Mesodermal cell (in vitro differentiated cells): Measurements from ENCODE around the gene SLCO2A1.

Experiments used
- H3K27ac ChIP-seq: 2 replicates; pipeline ENCODE4 v1.7.0; 2013; ENCODE audit warnings: mild to moderate bottlenecking, low read depth, low read length, moderate library complexity; ENCODE audit not compliant: severe bottlenecking
- H3K36me3 ChIP-seq: 2 replicates; pipeline ENCODE4 v1.7.1; 2013; ENCODE audit warnings: mild to moderate bottlenecking, low read length, moderate library complexity; ENCODE audit not compliant: control insufficient read depth, insufficient read depth
- H3K4me1 ChIP-seq: one replicate; pipeline ENCODE4 v1.7.1; 2013; ENCODE audit warnings: mild to moderate bottlenecking, low read length; ENCODE audit not compliant: insufficient read depth, control insufficient read depth, poor library complexity, severe bottlenecking
- H3K4me3 ChIP-seq: 2 replicates; pipeline ENCODE4 v1.7.0; 2013; ENCODE audit warnings: low read length, control low read depth, mild to moderate bottlenecking; ENCODE audit not compliant: insufficient read depth, poor library complexity, severe bottlenecking; ENCODE audit errors: extremely low read depth
- H3K9me3 ChIP-seq: 2 replicates; pipeline ENCODE4 v1.7.1; 2013; ENCODE audit warnings: mild to moderate bottlenecking, low read length, moderate library complexity; ENCODE audit not compliant: control insufficient read depth
- WGBS, 2 experiments: methylation state at CpG; one replicate each; pipeline ENCODE4 v1.1.5; 2013; ENCODE audit warnings: missing lambda C conversion rate in 2 of 2; ENCODE audit not compliant: insufficient coverage in 2 of 2; 5-methylcytosine and 5-hydroxymethylcytosine counted together

The SLCO2A1 gene

DNA sequence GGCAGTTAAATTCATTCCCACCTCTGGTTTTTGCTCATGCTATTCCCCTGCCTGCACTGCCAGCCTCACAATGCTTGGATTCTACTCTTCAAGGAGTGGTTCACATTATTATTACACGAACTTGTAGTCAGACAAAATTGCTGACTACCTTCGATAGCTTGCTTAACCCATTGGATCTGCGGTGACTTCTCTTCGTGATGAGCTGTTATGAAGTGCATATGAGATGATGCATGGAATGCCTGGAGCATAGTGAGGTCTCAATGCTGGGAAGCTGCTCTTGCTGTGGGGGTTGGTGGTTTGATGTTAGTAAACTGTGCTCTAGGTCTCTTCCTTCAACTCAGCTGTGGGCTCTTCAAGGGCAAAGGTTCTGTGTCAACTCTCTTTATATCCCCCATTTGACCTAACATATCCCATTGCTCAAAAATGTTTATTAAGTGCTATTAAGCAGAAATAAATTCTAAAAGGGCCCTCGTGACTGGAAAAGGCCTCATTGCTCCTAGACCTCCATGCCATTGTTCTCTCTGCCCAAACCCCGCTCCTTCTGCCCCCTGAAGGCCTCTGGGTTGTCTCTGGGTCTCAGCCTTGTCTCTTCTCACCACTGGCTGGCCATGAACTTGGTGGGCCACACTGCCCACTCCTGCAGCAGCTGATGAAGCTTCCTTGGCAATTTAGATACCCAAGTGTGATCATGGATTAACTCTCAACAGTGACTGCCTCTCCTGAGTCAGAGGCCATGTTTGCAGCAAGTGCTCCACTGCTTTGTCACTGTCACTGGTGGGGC is 4.5 kb upstream of the SLCO2A1 start:
- H3K4me1 ChIP-seq = peaks cover 8% of the 10 kb centered on the region
- no peaks in the 10 kb centered on the region for H3K9me3 ChIP-seq
- H3K36me3 ChIP-seq = no peaks in the 10 kb centered on the region
- no peak overlapping the region for H3K27ac ChIP-seq
- 95 to 100% methylated on average over 6 of the region's 6 CpGs for WGBS, 2 experiments
- no peak overlapping the region for H3K4me3 ChIP-seq

DNA sequence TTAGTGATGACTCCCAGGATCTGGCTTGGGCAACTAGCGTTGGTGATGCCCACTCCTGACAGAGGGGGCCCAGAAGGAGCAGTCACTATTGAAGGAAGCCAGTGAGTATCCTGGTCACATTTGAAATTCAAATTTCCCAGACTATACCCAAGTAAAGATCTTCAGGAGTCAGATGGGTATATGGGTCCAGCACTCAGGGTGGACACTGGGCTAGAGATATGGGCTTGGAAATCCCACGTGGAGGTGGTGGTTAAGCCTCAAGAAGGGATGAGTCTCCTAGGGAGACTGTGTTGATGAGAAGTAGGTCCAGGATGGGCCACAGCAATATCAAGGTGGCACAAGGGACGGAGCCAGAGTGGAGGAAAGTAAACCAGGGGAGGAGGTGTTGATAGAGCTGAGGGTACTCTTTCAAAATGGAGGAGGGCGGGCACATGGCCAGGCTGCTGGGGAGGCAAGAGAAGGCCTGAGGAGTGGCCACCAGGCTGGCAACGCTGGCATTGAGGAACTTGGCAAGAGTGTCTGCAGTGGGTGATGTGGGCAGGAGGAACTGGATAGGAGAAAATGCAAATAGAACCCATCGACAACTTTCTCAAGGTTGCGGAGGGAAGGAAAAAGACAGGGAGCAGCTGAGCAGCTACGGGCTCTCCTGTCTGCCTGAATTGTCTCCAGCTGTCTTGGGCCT is 3.7 kb upstream of the SLCO2A1 start:
- Histone ChIP-seq H3K9me3 (no peaks in the 10 kb centered on the region), H3K4me1 (peaks cover 13% of the 10 kb centered on the region), H3K4me3 (no peak overlapping the region), H3K36me3 (no peaks in the 10 kb centered on the region), H3K27ac (no peak overlapping the region)
- WGBS, 2 experiments = 87 to 89% methylated on average over 7 to 8 of the region's 8 CpGs

- Histone ChIP-seq H3K27ac (no peak overlapping the region), H3K4me1 (peaks cover 13% of the 10 kb centered on the region), H3K36me3 (no peaks in the 10 kb centered on the region), H3K9me3 (no peaks in the 10 kb centered on the region), H3K4me3 (no peak overlapping the region)
- WGBS, 2 experiments = 92 to 100% methylated on average over 4 of the region's 4 CpGs
These were observed 1.7 kb upstream of the SLCO2A1 start for GRCh38 chr3:134031348-134031915.

GRCh38 chr3:134030379-134031347 is 938 bp upstream of the SLCO2A1 start:
- no peak overlapping the region for H3K27ac ChIP-seq

GRCh38 chr3:134029256-134029733 is 430 bp downstream of the SLCO2A1 start:
- Histone ChIP-seq H3K27ac (no peak overlapping the region), H3K36me3 (no peaks in the 10 kb centered on the region), H3K9me3 (no peaks in the 10 kb centered on the region), H3K4me1 (peaks cover 7% of the 10 kb centered on the region), H3K4me3 (peak overlapping the region; percentile 54)
- 0 to 1% methylated on average over 30 to 32 of the region's 43 CpGs for WGBS, 2 experiments

More at GRCh38 chr3:134030379-134031347, 938 bp upstream of the SLCO2A1 start:
- Histone ChIP-seq H3K4me1 (peaks cover 7% of the 10 kb centered on the region), H3K9me3 (no peaks in the 10 kb centered on the region), H3K4me3 (peak overlapping the region; percentile 54), H3K36me3 (no peaks in the 10 kb centered on the region)
- 48 to 50% methylated on average over 11 to 12 of the region's 16 CpGs for WGBS, 2 experiments

DNA sequence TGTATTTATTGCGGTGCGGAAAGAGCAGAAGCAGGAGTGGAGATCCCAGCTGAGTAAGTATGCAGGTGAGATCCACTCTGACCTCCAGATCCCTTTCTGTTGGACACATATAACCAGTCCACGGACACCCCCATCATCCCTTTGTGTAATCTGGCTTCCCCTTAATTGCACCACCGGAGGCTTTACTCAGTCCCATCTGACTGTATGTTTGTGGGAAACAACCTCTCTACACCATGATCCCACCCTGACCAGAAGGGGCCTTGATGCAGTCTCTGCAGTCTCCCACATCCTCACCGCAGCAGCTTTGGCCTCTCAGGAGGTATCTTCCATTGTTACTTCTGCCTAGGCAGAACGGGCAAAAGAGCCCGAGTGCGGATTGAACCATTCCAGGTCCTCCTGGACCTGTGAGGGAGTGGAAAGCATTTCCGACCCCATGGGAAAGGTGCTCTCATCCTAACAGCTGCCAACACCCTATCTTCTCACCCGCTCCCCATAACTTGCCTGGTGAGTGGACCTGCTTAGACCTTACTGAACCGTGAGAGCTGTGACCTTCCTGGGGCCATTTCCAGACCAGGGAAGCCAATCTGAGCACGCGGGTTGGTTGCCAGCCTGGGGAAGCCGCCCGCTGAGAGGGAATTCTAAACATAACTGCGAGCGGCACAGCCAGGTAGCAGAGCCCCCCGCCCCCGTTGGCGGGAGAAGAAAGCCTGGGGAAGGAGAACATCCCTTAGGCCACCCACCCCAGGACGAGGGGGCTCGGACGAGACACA is 1.1 kb downstream of the SLCO2A1 start:
- no peaks in the 10 kb centered on the region for H3K36me3 ChIP-seq
- H3K9me3 ChIP-seq = no peaks in the 10 kb centered on the region
- H3K4me1 ChIP-seq = peaks cover 7% of the 10 kb centered on the region
- H3K4me3 ChIP-seq = peak overlapping the region; percentile 54
- H3K27ac ChIP-seq = no peak overlapping the region
- WGBS, 2 experiments = 28 to 42% methylated on average over 18 to 22 of the region's 23 CpGs

DNA sequence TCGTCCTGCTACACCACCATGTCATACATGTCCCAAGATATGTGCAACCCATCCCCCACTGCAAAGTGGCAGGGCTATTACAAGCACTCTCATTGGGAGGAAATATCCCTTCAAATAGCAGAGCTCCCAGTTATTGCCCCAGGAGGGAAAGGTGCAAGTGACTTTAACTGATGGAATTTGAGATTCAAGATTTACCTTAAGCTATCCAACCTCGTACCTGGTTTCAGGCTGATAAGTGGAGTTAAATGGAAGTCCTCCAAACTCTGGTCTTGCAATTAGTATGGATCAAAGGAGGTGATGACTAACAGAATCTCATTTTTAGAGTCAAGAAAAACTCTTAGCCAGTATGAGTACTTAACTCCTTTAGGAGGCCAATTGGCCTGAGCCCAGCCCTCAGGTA is 2.1 kb downstream of the SLCO2A1 start:
- Histone ChIP-seq H3K36me3 (no peaks in the 10 kb centered on the region), H3K4me3 (no peak overlapping the region), H3K27ac (no peak overlapping the region), H3K9me3 (no peaks in the 10 kb centered on the region), H3K4me1 (peaks cover 7% of the 10 kb centered on the region)
- 60 to 95% methylated on average over 1 to 2 of the region's 2 CpGs for WGBS, 2 experiments

- H3K4me3 ChIP-seq = no peak overlapping the region
- WGBS, 2 experiments = 96 to 98% methylated on average over 15 to 21 of the region's 22 CpGs
- no peak overlapping the region for H3K27ac ChIP-seq
- no peaks in the 10 kb centered on the region for H3K9me3 ChIP-seq
- H3K4me1 ChIP-seq = no peaks in the 10 kb centered on the region
- no peaks in the 10 kb centered on the region for H3K36me3 ChIP-seq
These were observed 9.5 kb downstream of the SLCO2A1 start for GRCh38 chr3:134020135-134020680.

- 60 to 86% methylated on average over 1 of the region's 1 CpG for WGBS, 2 experiments
- no peaks in the 10 kb centered on the region for H3K9me3 ChIP-seq
- H3K4me1 ChIP-seq = peaks cover 3% of the 10 kb centered on the region
- no peaks in the 10 kb centered on the region for H3K36me3 ChIP-seq
- no peak overlapping the region for H3K27ac ChIP-seq
- no peak overlapping the region for H3K4me3 ChIP-seq
These were observed 10.9 kb downstream of the SLCO2A1 start for GRCh38 chr3:134018850-134019249.
